Immature natural killer cell (primary cell): ENCODE measurements around the gene NEK6. TPM values are rescaled to one million over a fixed set of nuclear protein-coding genes. Genes with fewer than 3 reads are reported as not detected.
A peak's percentile ranks its signal among the peaks of the same experiment; 100 is the strongest.

Experiments used
- DNase-seq, 3 donors: peaks; one replicate each; pipeline ENCODE4 v3.0.0; 2022; ENCODE audit warnings: mixed read lengths in 1 of 3
- H3K27ac Mint-ChIP-seq, 6 donors: one replicate each; pipeline ENCODE4 v1.8.0; 2020; ENCODE audit warnings: mixed read lengths in 6 of 6, mild to moderate bottlenecking in 5 of 6, inconsistent platforms in 4 of 6, moderate library complexity in 3 of 6
- H3K27me3 Mint-ChIP-seq, 3 donors: one replicate each; pipeline ENCODE4 v1.8.0; 2020 to 2021; ENCODE audit warnings: low read depth in 3 of 3, mild to moderate bottlenecking in 3 of 3, mixed read lengths in 3 of 3, moderate library complexity in 3 of 3, inconsistent platforms in 1 of 3
- H3K36me3 Mint-ChIP-seq, 3 donors: one replicate each; pipeline ENCODE4 v1.8.0; 2020; ENCODE audit warnings: mixed read lengths in 3 of 3, inconsistent platforms in 2 of 3, mild to moderate bottlenecking in 2 of 3
- H3K4me1 Mint-ChIP-seq, 2 donors: one replicate each; pipeline ENCODE4 v1.8.0; 2020; ENCODE audit warnings: inconsistent platforms in 2 of 2, mild to moderate bottlenecking in 2 of 2, mixed read lengths in 2 of 2, moderate library complexity in 1 of 2
- H3K4me3 Mint-ChIP-seq, 5 donors: one replicate each; pipeline ENCODE4 v1.8.0; 2020; ENCODE audit warnings: mild to moderate bottlenecking in 5 of 5, mixed read lengths in 5 of 5, inconsistent platforms in 3 of 5, moderate library complexity in 3 of 5
- H3K9me3 Mint-ChIP-seq, 6 donors: one replicate each; pipeline ENCODE4 v1.8.0; 2020; ENCODE audit warnings: mild to moderate bottlenecking in 6 of 6, mixed read lengths in 6 of 6, inconsistent platforms in 4 of 6, moderate library complexity in 3 of 6
- polyA plus RNA-seq, 3 donors: library from polyadenylated mRNA; unstranded; fragments of 300-500 nt; fragmentation: Illumina TruSeq; gene quantifications; one replicate each; pipeline ENCODE4 v1.2.3, GENCODE V29; 2021

The NEK6 gene
- polyA plus RNA-seq, 3 donors from 2014 or later, result 8.8 to 18.0 (median 13.8) TPM

DNA sequence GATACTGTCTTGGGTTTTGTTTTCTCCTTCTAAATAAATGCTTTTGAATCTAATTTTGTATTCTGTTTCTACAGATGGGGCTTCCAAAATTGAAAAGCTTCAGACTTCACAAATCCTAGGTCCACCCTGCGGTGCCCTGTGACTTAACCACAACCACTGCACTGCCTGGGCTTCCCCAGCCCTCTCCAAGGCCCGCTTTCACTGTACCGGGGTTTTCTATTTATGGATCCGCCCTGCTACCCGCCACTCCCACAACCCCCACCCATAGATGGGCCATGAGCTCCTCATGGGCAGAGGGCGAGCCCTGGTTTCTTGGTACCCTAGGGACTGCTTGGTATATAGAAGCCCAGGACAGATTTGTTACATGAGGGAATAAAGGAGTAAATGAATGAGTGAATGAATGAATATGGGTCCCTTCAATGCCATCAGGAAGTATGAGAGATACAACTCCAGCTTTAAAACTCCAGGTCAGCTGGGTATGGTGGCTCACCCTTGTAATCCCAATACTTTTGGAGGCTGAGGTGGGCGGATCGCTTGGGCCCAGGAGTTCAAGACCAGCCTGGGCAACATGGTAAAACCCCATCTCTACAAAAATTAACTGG lies 39.8 kb upstream of the NEK6 start:
- peaks cover 90 to 91% of the 10 kb centered on the region in 2 donors for H3K4me1 Mint-ChIP-seq
- no peaks in the 10 kb centered on the region for H3K36me3 Mint-ChIP-seq
- DNase-seq, result no peak
- H3K9me3 Mint-ChIP-seq, result no peaks in the 10 kb centered on the region
- H3K4me3 Mint-ChIP-seq, result peak overlapping the region; percentile 47 to 84 (median 74)
- H3K27me3 Mint-ChIP-seq, result peaks cover 5 to 9% (median 6%) of the 10 kb centered on the region in 3 donors
- H3K27ac Mint-ChIP-seq, result peak overlapping the region; percentile 72 to 92 (median 88)

DNA sequence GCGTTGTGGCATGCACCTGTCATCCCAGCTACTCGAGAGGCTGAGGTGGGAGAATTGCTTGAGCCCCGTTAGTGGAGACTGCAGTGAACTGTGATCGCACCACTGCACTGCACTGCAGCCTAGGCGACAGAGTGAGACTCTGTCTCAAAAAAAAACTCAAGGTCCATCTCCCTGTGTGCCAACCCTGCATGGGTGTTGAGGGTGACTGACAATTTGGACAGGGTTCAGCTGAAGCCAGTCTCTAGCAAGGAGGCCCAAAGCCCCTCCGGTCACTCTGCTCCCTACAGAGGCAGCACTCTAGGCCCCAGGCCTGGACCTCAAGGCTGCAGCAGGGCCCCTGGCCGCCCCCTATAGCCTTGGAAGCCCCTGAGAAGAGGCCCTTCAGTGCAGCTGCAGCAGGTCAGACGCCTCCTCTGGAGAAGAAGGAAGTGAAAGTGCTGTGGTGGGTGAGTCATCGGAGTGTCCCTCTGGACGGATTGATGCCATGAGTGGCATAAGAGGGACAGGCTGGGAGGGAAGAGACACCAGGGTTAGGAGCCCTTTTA lies 39.2 kb upstream of the NEK6 start:
- DNase-seq, result no peak
- peaks cover 86 to 89% of the 10 kb centered on the region in 2 donors for H3K4me1 Mint-ChIP-seq
- H3K9me3 Mint-ChIP-seq, result no peaks in the 10 kb centered on the region
- H3K27me3 Mint-ChIP-seq, result peaks cover 5 to 9% (median 6%) of the 10 kb centered on the region in 3 donors
- peak overlapping the region in 4 of 5 donors; percentile 47 to 84 (median 76) for H3K4me3 Mint-ChIP-seq
- no peaks in the 10 kb centered on the region for H3K36me3 Mint-ChIP-seq
- H3K27ac Mint-ChIP-seq, result peak overlapping the region in 5 of 6 donors; percentile 26 to 91 (median 73)

DNA sequence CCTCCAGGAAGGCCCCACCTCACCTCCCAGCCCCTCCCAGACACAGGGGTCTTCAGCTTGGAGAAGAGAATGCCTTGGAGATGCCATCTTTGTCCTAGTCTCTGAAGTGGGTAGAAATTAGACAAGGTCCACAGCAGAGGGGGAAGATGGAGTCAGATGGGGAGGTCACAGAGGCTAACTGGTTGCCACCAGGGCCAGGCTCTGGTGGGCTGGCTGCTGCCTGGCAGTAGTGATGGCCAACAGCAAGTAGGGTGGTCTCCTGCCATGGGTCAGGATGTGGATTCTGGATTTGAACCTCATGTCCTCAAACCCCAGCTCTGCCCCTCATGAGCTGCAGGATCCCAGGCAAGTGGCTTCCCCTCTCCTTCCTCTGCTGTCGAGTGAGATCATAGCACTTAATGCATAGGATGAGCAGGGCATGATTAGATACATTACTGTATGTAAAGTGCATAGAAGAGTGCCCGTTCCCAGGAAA lies 38.7 kb upstream of the NEK6 start:
- H3K27ac Mint-ChIP-seq, result peak overlapping the region in 3 of 6 donors; percentile 30 to 91 (median 73)
- H3K4me1 Mint-ChIP-seq, result peaks cover 81 to 87% of the 10 kb centered on the region in 2 donors
- H3K9me3 Mint-ChIP-seq, result no peaks in the 10 kb centered on the region
- peaks cover 5 to 9% (median 6%) of the 10 kb centered on the region in 3 donors for H3K27me3 Mint-ChIP-seq
- peak overlapping the region in 3 of 5 donors; percentile 47 to 67 (median 57) for H3K4me3 Mint-ChIP-seq
- H3K36me3 Mint-ChIP-seq, result no peaks in the 10 kb centered on the region
- no peak for DNase-seq

- H3K27me3 Mint-ChIP-seq, result peaks cover 3 to 8% (median 7%) of the 10 kb centered on the region in 3 donors
- H3K4me1 Mint-ChIP-seq, result peaks cover 65 to 68% of the 10 kb centered on the region in 2 donors
Observed at GRCh38 chr9:124220946-124221451, 36.8 kb upstream of the NEK6 start.

GRCh38 chr9:124221676-124222075 lies 36.1 kb upstream of the NEK6 start:
- peaks cover 60 to 61% of the 10 kb centered on the region in 2 donors for H3K4me1 Mint-ChIP-seq
- H3K27me3 Mint-ChIP-seq, result peaks cover 3 to 8% (median 7%) of the 10 kb centered on the region in 3 donors
- peak overlapping the region in 5 of 6 donors; percentile 7 to 61 (median 30) for H3K27ac Mint-ChIP-seq
- H3K36me3 Mint-ChIP-seq, result no peaks in the 10 kb centered on the region
- no peaks in the 10 kb centered on the region for H3K9me3 Mint-ChIP-seq
- H3K4me3 Mint-ChIP-seq, result peak overlapping the region in 2 of 5 donors; percentile 15 to 31
- DNase-seq, result no peak

More at GRCh38 chr9:124220946-124221451, 36.8 kb upstream of the NEK6 start:
- H3K36me3 Mint-ChIP-seq, result no peaks in the 10 kb centered on the region
- H3K9me3 Mint-ChIP-seq, result no peaks in the 10 kb centered on the region
- H3K4me3 Mint-ChIP-seq, result peak overlapping the region in 1 of 5 donors; percentile 15
- DNase-seq, result no peak
- H3K27ac Mint-ChIP-seq, result peak overlapping the region in 5 of 6 donors; percentile 7 to 49 (median 30)

- Mint-ChIP-seq H3K27ac (no peak overlapping the region), H3K4me3 (no peak overlapping the region), H3K27me3 (peaks cover under 1 to 6% (median 4%) of the 10 kb centered on the region in 3 donors), H3K4me1 (peaks cover 56 to 57% of the 10 kb centered on the region in 2 donors), H3K9me3 (no peaks in the 10 kb centered on the region), H3K36me3 (no peaks in the 10 kb centered on the region)
- DNase-seq, result no peak
Observed at GRCh38 chr9:124222109-124222508, 35.6 kb upstream of the NEK6 start.

GRCh38 chr9:124222918-124223720 lies 34.6 kb upstream of the NEK6 start:
- peaks cover 0 to 3% (median 2%) of the 10 kb centered on the region in 3 donors for H3K27me3 Mint-ChIP-seq
- H3K4me3 Mint-ChIP-seq, result peak overlapping the region in 1 of 5 donors; percentile 1
- no peaks in the 10 kb centered on the region for H3K9me3 Mint-ChIP-seq
- peak overlapping the region in 2 of 6 donors; percentile 14 to 53 for H3K27ac Mint-ChIP-seq
- no peaks in the 10 kb centered on the region for H3K36me3 Mint-ChIP-seq
- H3K4me1 Mint-ChIP-seq, result peaks cover 46 to 47% of the 10 kb centered on the region in 2 donors
- no peak for DNase-seq

GRCh38 chr9:124225945-124226344 lies 31.8 kb upstream of the NEK6 start:
- peak overlapping the region in 1 of 6 donors; percentile 56 for H3K27ac Mint-ChIP-seq
- no peak for DNase-seq
- peaks cover 24 to 26% of the 10 kb centered on the region in 2 donors for H3K4me1 Mint-ChIP-seq
- no peaks in the 10 kb centered on the region for H3K36me3 Mint-ChIP-seq
- no peaks in the 10 kb centered on the region for H3K9me3 Mint-ChIP-seq
- no peak overlapping the region for H3K4me3 Mint-ChIP-seq
- peaks cover 0 to 3% (median 0%) of the 10 kb centered on the region in 3 donors for H3K27me3 Mint-ChIP-seq

GRCh38 chr9:124228516-124228915 lies 29.2 kb upstream of the NEK6 start:
- no peak overlapping the region for H3K27ac Mint-ChIP-seq
- H3K9me3 Mint-ChIP-seq, result no peaks in the 10 kb centered on the region
- H3K4me3 Mint-ChIP-seq, result no peak overlapping the region
- H3K27me3 Mint-ChIP-seq, result peaks cover 0 to 3% (median 0%) of the 10 kb centered on the region in 3 donors
- H3K4me1 Mint-ChIP-seq, result peaks cover 4 to 5% of the 10 kb centered on the region in 2 donors
- no peaks in the 10 kb centered on the region for H3K36me3 Mint-ChIP-seq
- no peak for DNase-seq

DNA sequence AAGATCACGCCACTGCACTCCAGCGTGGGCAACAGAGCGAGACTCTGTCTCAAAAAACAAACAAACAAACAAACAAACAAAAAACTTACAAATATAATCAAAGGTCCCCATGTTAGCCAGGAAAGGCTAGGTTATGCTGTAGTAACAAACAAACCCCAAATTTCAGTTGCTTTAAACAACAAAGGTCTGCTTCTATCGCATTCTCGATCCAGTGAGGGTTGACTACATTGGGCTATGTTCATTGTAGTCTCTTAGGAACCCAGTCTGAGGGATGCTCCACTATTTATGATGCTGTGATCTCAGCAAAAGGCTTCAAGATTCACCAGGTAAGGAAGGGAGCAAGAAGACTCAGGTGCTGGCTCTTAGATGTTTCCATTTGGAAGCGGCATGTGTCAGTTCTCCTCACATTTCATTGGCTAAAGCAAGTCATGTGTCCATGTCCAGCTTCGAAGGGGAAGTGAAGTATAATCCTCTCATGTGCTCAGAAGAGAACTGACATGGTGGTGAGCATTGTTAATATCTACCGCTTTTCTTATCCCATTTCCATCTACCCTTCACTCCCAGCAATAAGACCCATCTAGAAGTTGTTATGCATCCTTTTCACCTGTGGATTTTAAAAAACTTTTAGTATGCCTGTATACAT lies 26.5 kb upstream of the NEK6 start:
- Mint-ChIP-seq H3K27ac (no peak overlapping the region), H3K36me3 (no peaks in the 10 kb centered on the region), H3K4me3 (no peak overlapping the region), H3K4me1 (no peaks in the 10 kb centered on the region), H3K27me3 (peaks cover 0 to 2% (median 0%) of the 10 kb centered on the region in 3 donors), H3K9me3 (no peaks in the 10 kb centered on the region)
- no peak for DNase-seq

- Mint-ChIP-seq H3K27me3 (peaks cover 0 to 4% (median 0%) of the 10 kb centered on the region in 3 donors), H3K9me3 (no peaks in the 10 kb centered on the region), H3K4me3 (peak overlapping the region; percentile 50 to 68 (median 60)), H3K27ac (peak overlapping the region in 5 of 6 donors; percentile 13 to 81 (median 48)), H3K36me3 (no peaks in the 10 kb centered on the region), H3K4me1 (peaks cover 36 to 43% of the 10 kb centered on the region in 2 donors)
- peak in 1 of 3 donors; percentile 16 for DNase-seq
Observed at GRCh38 chr9:124238546-124239140, 19.1 kb upstream of the NEK6 start.

DNA sequence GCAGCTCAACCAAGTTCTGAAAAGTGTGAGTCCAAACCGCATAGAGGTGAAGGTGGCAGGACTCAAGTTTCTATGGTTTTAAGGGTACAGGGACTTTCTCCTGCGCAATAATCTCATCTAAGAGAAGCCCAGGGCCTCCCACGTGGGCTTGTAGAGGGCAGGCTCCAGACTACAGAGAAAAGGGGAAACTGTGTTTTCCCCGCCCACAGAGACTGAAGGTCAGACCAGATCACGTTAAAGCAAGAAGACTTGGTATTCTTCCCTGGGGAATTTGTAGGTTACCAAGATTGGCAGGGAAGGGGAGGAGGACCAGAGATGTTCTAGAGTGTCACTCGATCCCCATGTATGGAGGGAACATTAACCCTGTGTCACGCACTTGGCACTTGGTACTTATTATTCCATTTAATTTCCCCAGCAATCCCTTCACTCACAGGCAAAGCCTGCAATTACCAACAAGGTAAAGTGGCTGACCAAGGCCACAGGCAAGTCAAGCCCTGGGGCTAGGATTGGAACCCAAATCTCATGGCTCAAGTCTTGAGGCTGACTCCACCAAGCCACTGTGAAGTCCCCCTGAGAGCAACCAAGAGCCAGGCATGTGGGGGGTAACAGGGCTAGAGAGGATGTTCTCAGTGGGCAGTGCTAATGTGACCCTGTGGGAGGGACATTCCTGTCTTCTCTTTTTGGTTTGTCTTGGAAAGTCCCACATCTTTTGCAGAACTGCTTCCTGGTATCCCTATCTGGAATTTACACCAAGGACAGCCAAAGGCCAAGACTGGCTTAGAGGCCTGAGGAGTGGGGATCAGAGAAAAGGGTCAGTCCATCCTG lies 18.3 kb upstream of the NEK6 start:
- DNase-seq, result no peak
- Mint-ChIP-seq H3K9me3 (no peaks in the 10 kb centered on the region), H3K4me1 (peaks cover 38 to 43% of the 10 kb centered on the region in 2 donors), H3K4me3 (peak overlapping the region in 2 of 5 donors; percentile 6 to 11), H3K27me3 (peaks cover 0 to 4% (median 0%) of the 10 kb centered on the region in 3 donors), H3K36me3 (no peaks in the 10 kb centered on the region), H3K27ac (peak overlapping the region in 2 of 6 donors; percentile 76 to 81)
